HepG2 (cell line): ENCODE measurements around the gene KDM2B. TPM values are rescaled to one million over a fixed set of nuclear protein-coding genes. Genes with fewer than 3 reads are reported as not detected.

Source experiments
- HDAC2 ChIP-seq: sonication (generic); formaldehyde crosslinking; IDR thresholded peaks from 2 replicates; pipeline ENCODE4 v1.4.0; 2020; ENCODE audit warnings: missing genetic modification reagents
- HOXA3 ChIP-seq: sonication (generic); formaldehyde crosslinking; IDR thresholded peaks from 2 replicates; pipeline ENCODE4 v1.5.0; 2020; ENCODE audit warnings: missing genetic modification reagents
- MAFK ChIP-seq, 2 experiments: IDR thresholded peaks in 1 of 2; conservative IDR thresholded peaks in 1 of 2; 2 replicates each; pipeline ENCODE4 v1.6.1; 2011; ENCODE audit warnings: improper control_type of control experiment in 2 of 2, low read length in 2 of 2
- MYNN ChIP-seq: sonication (generic); formaldehyde crosslinking; IDR thresholded peaks from 2 replicates; pipeline ENCODE4 v1.4.0; 2020; ENCODE audit warnings: mild to moderate bottlenecking, low read depth, missing genetic modification reagents
- NCOA2 ChIP-seq: sonication (generic); formaldehyde crosslinking; IDR thresholded peaks from 2 replicates; pipeline ENCODE4 v1.8.0; 2022; ENCODE audit warnings: inconsistent platforms
- PLRG1 ChIP-seq: fragments of 450-650 bp; conservative IDR thresholded peaks from 2 replicates; pipeline ENCODE4 v1.6.1; 2016
- SMC3 ChIP-seq: IDR thresholded peaks from 2 replicates; pipeline ENCODE4 v1.6.1; 2011; ENCODE audit warnings: low read length, improper control_type of control experiment
- ZBTB42 ChIP-seq: sonication (generic); formaldehyde crosslinking; IDR thresholded peaks from 2 replicates; pipeline ENCODE4 v1.5.0; 2020; ENCODE audit warnings: mild to moderate bottlenecking, missing genetic modification reagents
- ZFAT ChIP-seq: sonication (generic); formaldehyde crosslinking; conservative IDR thresholded peaks from 2 replicates; pipeline ENCODE4 v1.8.1; 2023; ENCODE audit warnings: missing genetic modification reagents, inconsistent platforms
- ZMYM3 ChIP-seq: sonication (generic); formaldehyde crosslinking; IDR thresholded peaks from 2 replicates; pipeline ENCODE4 v1.5.1; 2020; ENCODE audit warnings: mild to moderate bottlenecking, missing genetic modification reagents
- ZNF121 ChIP-seq: sonication (generic); formaldehyde crosslinking; IDR thresholded peaks from 2 replicates; pipeline ENCODE4 v1.5.0; 2020; ENCODE audit warnings: mild to moderate bottlenecking, missing genetic modification reagents
- ZNF264 ChIP-seq: sonication (generic); formaldehyde crosslinking; IDR thresholded peaks from 2 replicates; pipeline ENCODE4 v1.4.0; 2020; ENCODE audit warnings: missing genetic modification reagents
- ZNF451 ChIP-seq: sonication (generic); formaldehyde crosslinking; IDR thresholded peaks from 2 replicates; pipeline ENCODE4 v1.5.0; 2020; ENCODE audit warnings: mild to moderate bottlenecking, missing genetic modification reagents
- ZNF766 ChIP-seq: sonication (generic); formaldehyde crosslinking; IDR thresholded peaks from 2 replicates; pipeline ENCODE4 v1.5.0; 2020; ENCODE audit warnings: missing genetic modification reagents, borderline replicate concordance
- ZSCAN30 ChIP-seq: sonication (generic); formaldehyde crosslinking; IDR thresholded peaks from 2 replicates; pipeline ENCODE4 v1.5.0; 2020; ENCODE audit warnings: mild to moderate bottlenecking, missing genetic modification reagents
- polyA plus RNA-seq, 8 experiments: library from polyadenylated mRNA; depleted of rRNA in 3 of 8; stranded (reverse) in 7 of 8; unstranded in 1 of 8; fragments of >200 nt; fragmentation: Illumina TruSeq in 4 of 8; extraction: Trizol in 4 of 8; gene quantifications; 2 replicates each; pipeline versions ENCODE4 v1.2.1 to v1.2.3, GENCODE V29; 2011 to 2016; ENCODE audit warnings: low read depth in 4 of 8, missing spikeins in 1 of 8, mixed read lengths in 1 of 8; ENCODE audit not compliant: insufficient read depth in 1 of 8
- total RNA-seq, 5 experiments: library from RNA; depleted of rRNA; stranded (reverse); fragments of >200 nt; fragmentation: Illumina TruSeq; extraction: Trizol; gene quantifications; 2 replicates each; pipeline ENCODE4 v1.2.3, GENCODE V29; 2016; ENCODE audit warnings: low read depth in 1 of 5
- TF ChIP-seq, protein P1 (sequence below): sonication (generic); formaldehyde crosslinking; IDR thresholded peaks from 2 replicates; pipeline ENCODE4 v1.5.0; 2020; ENCODE audit warnings: missing genetic modification reagents, mild to moderate bottlenecking, borderline replicate concordance
- TF ChIP-seq, protein P2 (sequence below): sonication (generic); formaldehyde crosslinking; IDR thresholded peaks from 2 replicates; pipeline ENCODE4 v1.4.0; 2020; ENCODE audit warnings: missing genetic modification reagents; ENCODE audit errors: not compliant biosample characterization
- TF ChIP-seq, protein P3 (sequence below): sonication (generic); formaldehyde crosslinking; IDR thresholded peaks from 2 replicates; pipeline ENCODE4 v1.4.0; 2020; ENCODE audit warnings: low read depth, missing genetic modification reagents
- TF ChIP-seq, protein P4 (sequence below): sonication (generic); formaldehyde crosslinking; IDR thresholded peaks from 2 replicates; pipeline ENCODE4 v1.5.1; 2020; ENCODE audit warnings: mild to moderate bottlenecking, moderate library complexity, missing genetic modification reagents
- TF ChIP-seq, protein P5 (sequence below): sonication (generic); formaldehyde crosslinking; IDR thresholded peaks from 2 replicates; pipeline ENCODE4 v1.8.0; 2022; ENCODE audit warnings: low read depth, missing genetic modification reagents

Gene KDM2B
- total and polyA plus RNA-seq, 2 of the 13 experiments (the other 11 are each of a cell fraction or from before 2014, with no cell fraction given) = 17.5 to 26.1 TPM

DNA sequence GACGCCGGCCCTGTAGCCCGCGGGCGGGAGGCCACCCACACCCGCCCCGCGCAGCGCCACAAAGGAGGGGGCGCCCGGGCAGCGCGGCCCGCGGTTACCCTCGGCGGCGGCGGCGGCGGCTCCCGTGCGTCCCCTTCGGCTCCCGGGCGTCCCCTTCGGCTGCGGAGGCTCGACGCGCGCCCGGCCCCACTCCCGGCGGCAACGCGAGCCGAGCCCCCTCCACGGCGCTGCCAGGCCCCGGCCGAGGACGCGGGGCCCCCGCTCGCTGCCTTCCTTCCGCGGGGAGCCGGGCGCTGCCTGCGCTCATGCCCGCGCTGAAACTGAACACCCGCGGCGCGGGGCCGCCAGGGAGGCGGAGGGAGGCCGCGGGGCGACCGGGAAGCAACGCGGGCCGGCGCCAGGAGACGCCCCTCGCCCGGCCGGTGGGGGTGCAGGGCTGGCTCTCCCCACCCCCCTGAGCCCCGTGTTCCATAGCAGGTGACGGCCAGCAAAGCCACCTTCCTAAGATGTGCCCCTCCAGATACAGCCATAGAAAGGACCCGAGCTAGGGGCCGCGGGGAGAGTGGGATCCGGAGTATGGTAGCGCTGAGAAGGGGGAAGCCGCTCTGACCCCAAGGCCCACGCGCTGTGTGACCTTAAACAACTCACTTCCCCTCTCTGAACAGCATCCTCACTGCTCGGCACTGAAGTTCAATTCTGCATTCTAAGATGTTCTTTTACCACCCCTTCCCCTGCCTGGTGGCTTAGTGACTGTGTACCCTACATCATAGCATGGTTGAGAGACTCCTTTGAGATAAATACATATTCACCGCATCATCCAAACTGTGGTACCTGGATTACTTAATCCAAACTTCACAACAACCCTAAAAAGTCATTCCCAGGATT lies 42.8 kb downstream of the KDM2B start (continued):
- TF ChIP-seq, protein P1, sequence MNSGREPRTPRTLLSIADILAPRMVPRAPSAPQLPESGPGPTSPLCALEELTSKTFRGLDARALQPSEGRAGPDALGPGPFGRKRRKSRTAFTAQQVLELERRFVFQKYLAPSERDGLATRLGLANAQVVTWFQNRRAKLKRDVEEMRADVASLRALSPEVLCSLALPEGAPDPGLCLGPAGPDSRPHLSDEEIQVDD (CRISPR knock-in tag) = no peak
- no peak for TF ChIP-seq MAFK (conservative IDR thresholded peaks at IDR 0.05 in 1 of 2, IDR thresholded peaks at IDR 0.05 in 1 of 2; ENCODE audit: low read length in 2 of 2)
- TF ChIP-seq ZNF264 (CRISPR knock-in tag) = no peak
- TF ChIP-seq MYNN (CRISPR knock-in tag) = 0 out of 2 replicates have a peak, but pooled peaks have one; percentile 34
- TF ChIP-seq ZMYM3 (CRISPR knock-in tag) = peak; percentile 86
- TF ChIP-seq NCOA2 (CRISPR knock-in tag) = 0 out of 2 replicates have a peak, but pooled peaks have one; percentile 20
- TF ChIP-seq, protein P2, sequence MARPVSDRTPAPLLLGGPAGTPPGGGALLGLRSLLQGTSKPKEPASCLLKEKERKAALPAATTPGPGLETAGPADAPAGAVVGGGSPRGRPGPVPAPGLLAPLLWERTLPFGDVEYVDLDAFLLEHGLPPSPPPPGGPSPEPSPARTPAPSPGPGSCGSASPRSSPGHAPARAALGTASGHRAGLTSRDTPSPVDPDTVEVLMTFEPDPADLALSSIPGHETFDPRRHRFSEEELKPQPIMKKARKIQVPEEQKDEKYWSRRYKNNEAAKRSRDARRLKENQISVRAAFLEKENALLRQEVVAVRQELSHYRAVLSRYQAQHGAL = no peak
- peak; percentile 22; the same call in 1 of the 2 replicates for TF ChIP-seq HDAC2 (CRISPR knock-in tag)
- no peak for TF ChIP-seq ZFAT (CRISPR knock-in tag)
- TF ChIP-seq HOXA3 (CRISPR knock-in tag) = no peak
- no peak for TF ChIP-seq ZSCAN30 (CRISPR knock-in tag)
- TF ChIP-seq ZNF766 (CRISPR knock-in tag) = no peak
- TF ChIP-seq, protein P3, sequence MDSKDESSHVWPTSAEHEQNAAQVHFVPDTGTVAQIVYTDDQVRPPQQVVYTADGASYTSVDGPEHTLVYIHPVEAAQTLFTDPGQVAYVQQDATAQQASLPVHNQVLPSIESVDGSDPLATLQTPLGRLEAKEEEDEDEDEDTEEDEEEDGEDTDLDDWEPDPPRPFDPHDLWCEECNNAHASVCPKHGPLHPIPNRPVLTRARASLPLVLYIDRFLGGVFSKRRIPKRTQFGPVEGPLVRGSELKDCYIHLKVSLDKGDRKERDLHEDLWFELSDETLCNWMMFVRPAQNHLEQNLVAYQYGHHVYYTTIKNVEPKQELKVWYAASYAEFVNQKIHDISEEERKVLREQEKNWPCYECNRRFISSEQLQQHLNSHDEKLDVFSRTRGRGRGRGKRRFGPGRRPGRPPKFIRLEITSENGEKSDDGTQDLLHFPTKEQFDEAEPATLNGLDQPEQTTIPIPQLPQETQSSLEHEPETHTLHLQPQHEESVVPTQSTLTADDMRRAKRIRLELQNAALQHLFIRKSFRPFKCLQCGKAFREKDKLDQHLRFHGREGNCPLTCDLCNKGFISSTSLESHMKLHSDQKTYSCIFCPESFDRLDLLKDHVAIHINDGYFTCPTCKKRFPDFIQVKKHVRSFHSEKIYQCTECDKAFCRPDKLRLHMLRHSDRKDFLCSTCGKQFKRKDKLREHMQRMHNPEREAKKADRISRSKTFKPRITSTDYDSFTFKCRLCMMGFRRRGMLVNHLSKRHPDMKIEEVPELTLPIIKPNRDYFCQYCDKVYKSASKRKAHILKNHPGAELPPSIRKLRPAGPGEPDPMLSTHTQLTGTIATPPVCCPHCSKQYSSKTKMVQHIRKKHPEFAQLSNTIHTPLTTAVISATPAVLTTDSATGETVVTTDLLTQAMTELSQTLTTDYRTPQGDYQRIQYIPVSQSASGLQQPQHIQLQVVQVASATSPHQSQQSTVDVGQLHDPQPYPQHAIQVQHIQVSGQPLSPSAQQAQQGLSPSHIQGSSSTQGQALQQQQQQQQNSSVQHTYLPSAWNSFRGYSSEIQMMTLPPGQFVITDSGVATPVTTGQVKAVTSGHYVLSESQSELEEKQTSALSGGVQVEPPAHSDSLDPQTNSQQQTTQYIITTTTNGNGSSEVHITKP (CRISPR knock-in tag) = 0 out of 2 replicates have a peak, but pooled peaks have one; percentile 29
- TF ChIP-seq ZNF451 (CRISPR knock-in tag) = no peak
- no peak for TF ChIP-seq SMC3
- TF ChIP-seq ZBTB42 = no peak
- TF ChIP-seq, protein P4, sequence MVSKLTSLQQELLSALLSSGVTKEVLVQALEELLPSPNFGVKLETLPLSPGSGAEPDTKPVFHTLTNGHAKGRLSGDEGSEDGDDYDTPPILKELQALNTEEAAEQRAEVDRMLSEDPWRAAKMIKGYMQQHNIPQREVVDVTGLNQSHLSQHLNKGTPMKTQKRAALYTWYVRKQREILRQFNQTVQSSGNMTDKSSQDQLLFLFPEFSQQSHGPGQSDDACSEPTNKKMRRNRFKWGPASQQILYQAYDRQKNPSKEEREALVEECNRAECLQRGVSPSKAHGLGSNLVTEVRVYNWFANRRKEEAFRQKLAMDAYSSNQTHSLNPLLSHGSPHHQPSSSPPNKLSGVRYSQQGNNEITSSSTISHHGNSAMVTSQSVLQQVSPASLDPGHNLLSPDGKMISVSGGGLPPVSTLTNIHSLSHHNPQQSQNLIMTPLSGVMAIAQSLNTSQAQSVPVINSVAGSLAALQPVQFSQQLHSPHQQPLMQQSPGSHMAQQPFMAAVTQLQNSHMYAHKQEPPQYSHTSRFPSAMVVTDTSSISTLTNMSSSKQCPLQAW (CRISPR knock-in tag) = no peak
- TF ChIP-seq, protein P5, sequence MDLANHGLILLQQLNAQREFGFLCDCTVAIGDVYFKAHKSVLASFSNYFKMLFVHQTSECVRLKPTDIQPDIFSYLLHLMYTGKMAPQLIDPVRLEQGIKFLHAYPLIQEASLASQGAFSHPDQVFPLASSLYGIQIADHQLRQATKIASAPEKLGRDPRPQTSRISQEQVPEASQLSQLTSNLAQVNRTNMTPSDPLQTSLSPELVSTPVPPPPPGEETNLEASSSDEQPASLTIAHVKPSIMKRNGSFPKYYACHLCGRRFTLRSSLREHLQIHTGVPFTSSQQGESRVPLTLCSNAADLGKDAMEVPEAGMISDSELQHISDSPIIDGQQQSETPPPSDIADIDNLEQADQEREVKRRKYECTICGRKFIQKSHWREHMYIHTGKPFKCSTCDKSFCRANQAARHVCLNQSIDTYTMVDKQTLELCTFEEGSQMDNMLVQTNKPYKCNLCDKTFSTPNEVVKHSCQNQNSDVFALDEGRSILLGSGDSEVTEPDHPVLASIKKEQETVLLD (CRISPR knock-in tag) = 0 out of 2 replicates have a peak, but pooled peaks have one; percentile 2
- TF ChIP-seq PLRG1 = no peak
- peak; percentile 6; the same call in 1 of the 2 replicates for TF ChIP-seq ZNF121
